PC-3 (cell line): ENCODE measurements around the gene KCNIP4. TPM values are rescaled to one million over a fixed set of nuclear protein-coding genes. Genes with fewer than 3 reads are reported as not detected.

ENCODE experiments used
- ATAC-seq: fragments of 200-7000 bp; cut with Tn5 transposase; 2 replicates; pipeline ENCODE4 v1.9.1; 2020; ENCODE audit warnings: mild to moderate bottlenecking, moderate library complexity
- BruUV-seq: library from RNA; stranded (reverse); fragments of 400-500 nt; replicated peaks from 2 replicates; lab custom pipeline; 2021; lab: Mats Ljungman, UMichigan
- CTCF ChIA-PET: fragments of 300-600 bp; sonication (Branson Sonifier 250); formaldehyde crosslinking; loops from one replicate; lab custom pipeline; 2022; ENCODE audit warnings: antibody characterized with exemption; lab: Charles Lee
- POLR2A ChIA-PET: fragments of 300-600 bp; sonication (Branson Sonifier 250); formaldehyde crosslinking; loops from one replicate; lab custom pipeline; 2022; ENCODE audit warnings: antibody characterized with exemption; ENCODE audit not compliant: unreplicated experiment; lab: Charles Lee
- DNase-seq: peaks from one replicate; pipeline ENCODE4 v3.0.0-alpha.2; 2015
- H2AFZ ChIP-seq: fragments of 300-600 bp; sonication (generic); 2 replicates; pipeline ENCODE4 v1.6.0; 2016; ENCODE audit warnings: antibody characterized with exemption, low read length
- H3F3A ChIP-seq: fragments of 300-600 bp; sonication (generic); one replicate; pipeline ENCODE4 v1.6.0; 2017; ENCODE audit warnings: antibody characterized with exemption, low read length, control low read depth, mild to moderate bottlenecking; ENCODE audit not compliant: unreplicated experiment
- H3K27ac ChIP-seq: fragments of 300-600 bp; sonication (generic); 2 replicates; pipeline ENCODE4 v1.5.1; 2016; ENCODE audit warnings: mild to moderate bottlenecking, low read length
- H3K27me3 ChIP-seq: fragments of 300-600 bp; sonication (generic); 2 replicates; pipeline ENCODE4 v1.6.1; 2016; ENCODE audit warnings: low read length, mixed read lengths
- H3K36me3 ChIP-seq: fragments of 300-600 bp; sonication (generic); 2 replicates; pipeline ENCODE4 v1.6.1; 2016; ENCODE audit warnings: low read depth, mixed run types, low read length, mixed read lengths
- H3K4me1 ChIP-seq: fragments of 300-600 bp; sonication (generic); 2 replicates; pipeline ENCODE4 v1.5.1; 2016; ENCODE audit warnings: low read length; ENCODE audit not compliant: insufficient read depth
- H3K4me2 ChIP-seq: fragments of 300-600 bp; sonication (generic); 2 replicates; pipeline ENCODE4 v1.6.0; 2016; ENCODE audit warnings: low read length
- H3K4me3 ChIP-seq: fragments of 300-600 bp; sonication (generic); 2 replicates; pipeline ENCODE4 v1.5.1; 2016; ENCODE audit warnings: mild to moderate bottlenecking, low read length, mixed read lengths
- H3K79me2 ChIP-seq: fragments of 300-600 bp; sonication (generic); 2 replicates; pipeline ENCODE4 v1.6.1; 2017; ENCODE audit warnings: low read length, mixed read lengths
- H3K9ac ChIP-seq: fragments of 300-600 bp; sonication (generic); 2 replicates; pipeline ENCODE4 v1.6.0; 2016; ENCODE audit warnings: mild to moderate bottlenecking, low read length
- H3K9me2 ChIP-seq: fragments of 300-600 bp; sonication (generic); replicated peaks from 2 replicates; pipeline ENCODE4 v1.6.1; 2016; ENCODE audit warnings: mixed run types, low read length, mixed read lengths
- H3K9me3 ChIP-seq: fragments of 300-600 bp; sonication (generic); 2 replicates; pipeline ENCODE4 v1.6.1; 2016; ENCODE audit warnings: low read length, mixed read lengths
- H4K20me1 ChIP-seq: fragments of 300-600 bp; sonication (generic); 2 replicates; pipeline ENCODE4 v1.6.1; 2016; ENCODE audit warnings: low read length, mixed read lengths
- CTCF ChIP-seq: fragments of 300-600 bp; sonication (generic); conservative IDR thresholded peaks from 2 replicates; pipeline ENCODE4 v1.5.1; 2017; ENCODE audit warnings: antibody characterized with exemption, low read depth, mild to moderate bottlenecking, low read length
- EZH2 ChIP-seq: fragments of 300-600 bp; sonication (generic); IDR thresholded peaks from one replicate; pipeline ENCODE4 v1.6.1; 2017; ENCODE audit warnings: antibody characterized with exemption, mild to moderate bottlenecking, low read length; ENCODE audit not compliant: unreplicated experiment
- EZH2phosphoT487 ChIP-seq: fragments of 300-600 bp; sonication (generic); IDR thresholded peaks from 2 replicates; pipeline ENCODE4 v1.6.1; 2018; ENCODE audit warnings: mild to moderate bottlenecking, antibody characterized with exemption, low read length, borderline replicate concordance
- intact Hi-C: fragments of 100-400 bp; cut with micrococcal nuclease; formaldehyde crosslinking; loops from 2 replicates; pipeline ENCODE4 v1.9.0; 2023
- total RNA-seq: library from RNA; depleted of rRNA; stranded (reverse); fragments of >200 nt; gene quantifications from 2 replicates; pipeline ENCODE4 v1.2.3, GENCODE V29; 2014

KCNIP4 gene
- total RNA-seq, 1 experiment from 2014 or later: not detected

DNA sequence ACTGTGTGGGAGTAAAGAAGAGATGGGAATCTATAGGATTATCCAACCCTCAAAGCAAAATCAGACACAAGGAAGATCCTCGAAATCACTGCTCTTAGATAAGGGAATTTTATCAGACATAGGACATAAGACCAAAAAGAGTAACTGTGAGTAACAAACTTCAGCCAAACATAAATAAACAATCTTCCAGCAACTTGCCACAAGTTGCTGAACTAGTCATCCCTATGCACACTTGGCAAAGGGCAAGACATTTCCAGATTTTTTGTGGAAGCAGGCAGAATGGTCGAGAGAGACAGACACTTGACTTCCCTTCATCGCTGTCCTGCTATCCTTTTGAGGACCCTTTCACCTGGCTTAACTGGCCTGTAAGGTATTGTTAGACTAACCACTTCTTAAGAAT lies 89.6 kb downstream of the KCNIP4 start:
- Histone ChIP-seq H4K20me1 (no peaks in the 10 kb centered on the region), H2AFZ (no peak overlapping the region), H3K4me2 (no peak overlapping the region), H3K27me3 (no peaks in the 10 kb centered on the region), H3K27ac (no peak overlapping the region), H3K79me2 (no peaks in the 10 kb centered on the region), H3F3A (no peaks in the 10 kb centered on the region), H3K9ac (no peak overlapping the region), H3K9me2 (no peaks in the 10 kb centered on the region), H3K36me3 (no peaks in the 10 kb centered on the region), H3K4me3 (no peak overlapping the region), H3K9me3 (no peaks in the 10 kb centered on the region), H3K4me1 (no peaks in the 10 kb centered on the region)
- BruUV-seq: no TSS peak
- ATAC-seq (no peak), DNase-seq (no peak)
- CTCF ChIA-PET: no interaction called here
- intact Hi-C loops: no loop called here
- POLR2A ChIA-PET: interaction anchor here (0.7 kb wide), 1 partner anchor 499 kb away, joined by 3 read pairs; no protein-coding TSS in a partner anchor
- TF ChIP-seq EZH2phosphoT487 (no peak), CTCF (no peak), EZH2 (no peak)

DNA sequence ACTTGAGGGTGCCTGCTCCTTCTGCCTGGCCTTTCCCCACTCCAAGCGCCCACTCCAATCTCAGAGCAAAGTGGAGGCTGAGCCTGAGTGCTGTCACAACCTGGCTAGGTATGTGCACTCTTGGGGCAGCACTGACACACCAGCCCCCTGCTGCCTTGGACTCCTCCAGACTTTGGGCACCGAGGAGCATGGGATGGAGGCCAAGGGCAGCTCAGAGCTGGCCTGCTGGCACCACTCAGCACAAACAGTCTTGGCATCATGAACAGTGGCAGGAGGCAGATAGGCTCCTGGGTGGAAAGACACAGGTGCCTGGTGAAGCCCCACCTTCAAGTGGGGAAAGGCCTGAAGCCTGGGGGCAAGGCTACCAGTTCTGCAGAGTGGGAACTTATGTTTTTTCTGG lies 91.8 kb downstream of the KCNIP4 start:
- CTCF ChIA-PET: no interaction called here
- Histone ChIP-seq H3K9me2 (no peaks in the 10 kb centered on the region), H3K79me2 (no peaks in the 10 kb centered on the region), H3K27me3 (no peaks in the 10 kb centered on the region), H3K9ac (no peak overlapping the region), H3K27ac (no peak overlapping the region), H3K4me1 (no peaks in the 10 kb centered on the region), H2AFZ (no peak overlapping the region), H3F3A (no peaks in the 10 kb centered on the region), H4K20me1 (no peaks in the 10 kb centered on the region), H3K4me2 (no peak overlapping the region), H3K9me3 (no peaks in the 10 kb centered on the region), H3K4me3 (no peak overlapping the region), H3K36me3 (no peaks in the 10 kb centered on the region)
- POLR2A ChIA-PET: no interaction called here
- ATAC-seq: no peak
- DNase-seq: no peak
- TF ChIP-seq CTCF (no peak), EZH2 (no peak), EZH2phosphoT487 (no peak)
- intact Hi-C loops: no loop called here
- no TSS peak for BruUV-seq

DNA sequence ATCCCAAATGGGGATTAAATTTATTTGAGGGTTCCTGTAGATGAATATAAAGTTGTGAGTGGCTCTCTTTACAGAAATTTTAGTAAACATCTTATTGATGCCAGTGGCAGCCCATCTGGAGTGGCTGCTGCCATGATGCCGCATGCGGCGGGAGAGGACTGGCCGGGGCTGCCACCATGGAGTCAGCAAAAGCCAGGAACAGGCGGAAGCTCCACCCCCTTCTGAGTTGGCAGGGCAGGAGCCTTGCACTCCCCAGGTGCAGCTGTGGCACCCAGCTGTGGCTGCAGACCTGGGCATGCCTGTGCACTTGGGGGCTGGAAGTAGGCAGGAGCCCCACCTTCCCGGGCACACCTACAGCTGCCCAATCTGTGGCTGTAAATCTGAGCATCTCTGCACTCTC lies 92.3 kb downstream of the KCNIP4 start:
- no peak overlapping the region for H3K4me2 ChIP-seq
- H3K4me1 ChIP-seq: no peaks in the 10 kb centered on the region
- no peak overlapping the region for H2AFZ ChIP-seq
- TF ChIP-seq EZH2phosphoT487 (no peak), EZH2 (no peak), CTCF (no peak)
- POLR2A ChIA-PET: no interaction called here
- H3K27me3 ChIP-seq: no peaks in the 10 kb centered on the region
- DNase-seq (no peak), ATAC-seq (no peak)
- no TSS peak for BruUV-seq
- H3K36me3 ChIP-seq: no peaks in the 10 kb centered on the region
- intact Hi-C loops: no loop called here
- H3K9me2 ChIP-seq: no peaks in the 10 kb centered on the region
- CTCF ChIA-PET: no interaction called here
- no peak overlapping the region for H3K4me3 ChIP-seq
- H3K9me3 ChIP-seq: no peaks in the 10 kb centered on the region
- no peak overlapping the region for H3K9ac ChIP-seq
- no peaks in the 10 kb centered on the region for H3F3A ChIP-seq
- H3K27ac ChIP-seq: no peak overlapping the region
- H4K20me1 ChIP-seq: no peaks in the 10 kb centered on the region
- no peaks in the 10 kb centered on the region for H3K79me2 ChIP-seq
